AG04450 (cell line): ENCODE results near the gene ADAT2. TPM values are rescaled to one million over a fixed set of nuclear protein-coding genes. Genes with fewer than 3 reads are reported as not detected.

Experiments used
- CTCF ChIA-PET: fragments of 300-600, 350-600 bp; formaldehyde crosslinking; extraction: SDS; loops from one replicate; lab custom pipeline; 2022; ENCODE audit warnings: antibody characterized with exemption, inconsistent platforms; lab: Charles Lee
- POLR2A ChIA-PET: fragments of 350-600 bp; formaldehyde crosslinking; extraction: SDS; loops from one replicate; lab custom pipeline; 2021; ENCODE audit warnings: antibody characterized with exemption, inconsistent platforms; lab: Yijun Ruan, JAX
- DNase-seq: peaks from one replicate; pipeline ENCODE4 v3.0.0-alpha.2; 2011; ENCODE audit warnings: low read depth, low spot score
- H3K27ac ChIP-seq: one replicate; pipeline ENCODE4 v1.5.1; 2012; ENCODE audit warnings: low read depth, low read length, control low read depth
- H3K27me3 ChIP-seq: one replicate; pipeline ENCODE4 v1.6.0; 2012; ENCODE audit warnings: low read length; ENCODE audit not compliant: control insufficient read depth, insufficient read depth
- H3K4me3 ChIP-seq: 2 replicates; pipeline ENCODE4 v1.5.1; 2011; ENCODE audit warnings: mild to moderate bottlenecking, low read depth, low read length, control low read depth
- H3K9me3 ChIP-seq: 2 replicates; pipeline ENCODE4 v1.5.1; 2012; ENCODE audit warnings: low read length; ENCODE audit not compliant: control insufficient read depth, insufficient read depth
- CTCF ChIP-seq: IDR thresholded peaks from 2 replicates; pipeline ENCODE4 v1.5.1; 2011; ENCODE audit warnings: low read depth, low read length, control low read depth, inconsistent platforms
- polyA plus RNA-seq: library from polyadenylated mRNA; depleted of rRNA; stranded (reverse); fragments of >200 nt; gene quantifications from 2 replicates; pipeline ENCODE4 v1.2.3, GENCODE V29; 2011

ADAT2 gene
- polyA plus RNA-seq, 1 experiment, result 5.6 TPM

- H3K27me3 ChIP-seq, result no peaks in the 10 kb centered on the region
- no peaks in the 10 kb centered on the region; the same call in 1 of the 2 replicates for H3K9me3 ChIP-seq
- DNase-seq, result no peak
- no peak overlapping the region for H3K27ac ChIP-seq
- no peak for TF ChIP-seq CTCF
- POLR2A ChIA-PET, result no interaction called here
- no peak overlapping the region for H3K4me3 ChIP-seq
- CTCF ChIA-PET, result no interaction called here
These were observed 41.7 kb downstream of the ADAT2 start for GRCh38 chr6:143408787-143409162.

DNA sequence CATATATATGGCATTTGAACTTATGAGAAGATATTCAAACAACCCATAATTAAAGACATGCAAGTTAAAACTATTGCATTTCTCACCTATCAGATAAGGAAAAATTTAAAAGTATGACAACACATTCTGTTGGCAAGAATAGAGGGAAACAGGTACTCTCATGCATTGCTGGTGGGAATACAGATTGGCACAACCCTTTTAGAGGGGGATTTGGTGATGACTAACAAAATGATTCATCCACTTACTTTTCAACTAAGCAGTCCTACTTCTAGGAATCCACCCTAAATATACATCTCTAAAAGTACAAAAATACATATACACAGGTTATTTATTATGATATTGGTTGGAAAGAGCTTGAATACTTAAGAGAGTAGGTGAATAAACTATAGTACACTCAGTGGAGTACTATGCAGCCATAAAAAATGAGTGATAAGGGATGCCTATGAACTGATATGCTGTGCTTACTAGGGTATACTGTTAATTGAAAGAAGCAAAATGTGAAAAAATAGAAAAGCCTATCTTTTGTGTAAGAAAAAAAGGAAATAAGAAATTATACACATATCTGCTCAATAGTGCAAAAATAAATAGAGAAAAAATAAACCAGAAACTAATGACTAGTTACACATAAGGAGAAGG, 42.2 kb downstream of the ADAT2 start:
- no peaks in the 10 kb centered on the region for H3K27me3 ChIP-seq
- TF ChIP-seq CTCF, result no peak
- H3K4me3 ChIP-seq, result no peak overlapping the region
- H3K27ac ChIP-seq, result no peak overlapping the region
- POLR2A ChIA-PET, result no interaction called here
- no peak for DNase-seq
- CTCF ChIA-PET, result no interaction called here
- no peaks in the 10 kb centered on the region; the same call in 1 of the 2 replicates for H3K9me3 ChIP-seq

DNA sequence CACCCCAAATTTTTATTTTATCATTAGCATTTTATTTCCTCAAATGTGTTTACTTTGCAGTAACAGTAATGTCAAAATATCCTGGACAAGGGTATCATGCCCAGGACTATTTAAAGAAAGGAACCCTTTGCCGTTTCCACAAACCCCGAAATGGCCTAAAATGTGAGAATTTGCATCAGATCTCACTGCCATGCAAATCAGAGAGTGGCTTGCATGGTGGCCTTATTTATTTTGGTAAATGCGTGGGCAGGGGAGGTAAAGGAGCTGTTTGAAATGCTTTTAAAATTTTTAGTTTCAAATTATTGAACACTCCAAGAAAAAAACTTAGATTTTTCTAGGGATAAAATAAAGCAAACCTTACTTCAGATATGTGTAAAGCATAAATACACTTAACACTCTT, 43.8 kb downstream of the ADAT2 start:
- no peak for TF ChIP-seq CTCF
- DNase-seq, result no peak
- Histone ChIP-seq H3K27me3 (no peaks in the 10 kb centered on the region), H3K27ac (no peak overlapping the region), H3K9me3 (no peaks in the 10 kb centered on the region; the same call in 1 of the 2 replicates), H3K4me3 (no peak overlapping the region)
- ChIA-PET CTCF (no interaction called here), POLR2A (no interaction called here)

DNA sequence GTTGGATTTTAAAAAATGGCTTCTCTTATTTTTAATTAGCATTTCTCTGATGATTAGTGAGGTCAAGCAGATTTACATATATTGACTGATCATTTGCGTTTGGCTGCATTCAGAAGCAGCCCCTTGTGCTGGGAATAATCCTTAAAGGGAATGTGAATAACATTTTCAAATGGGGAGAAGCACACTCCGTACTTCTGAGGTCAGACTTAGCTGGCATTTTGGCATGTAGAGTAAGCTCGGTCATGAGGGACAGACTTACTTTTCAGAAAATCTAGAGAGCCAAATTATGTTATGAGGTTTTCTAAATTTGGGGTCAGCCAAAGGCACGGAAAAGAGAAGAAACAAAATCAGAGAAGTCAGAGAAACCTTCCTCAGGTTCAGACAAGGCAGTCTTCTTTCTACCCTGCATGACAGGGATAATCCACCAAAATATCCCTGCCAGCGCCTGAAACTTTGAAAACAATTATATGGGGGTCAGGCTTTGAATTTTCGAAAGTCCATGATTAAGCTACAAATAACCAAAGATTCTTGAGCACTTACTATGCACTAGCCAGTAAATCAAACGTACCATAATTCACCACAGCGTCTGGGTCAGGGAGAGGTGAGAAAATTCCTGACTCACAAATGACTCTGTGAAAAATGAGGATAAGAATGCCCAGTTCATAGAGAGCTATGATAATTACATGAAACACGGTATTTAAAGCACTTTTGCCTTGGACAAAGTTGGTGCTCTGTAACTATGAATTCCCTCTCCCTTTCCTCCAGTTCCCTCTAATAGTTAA, 44.9 kb downstream of the ADAT2 start:
- ChIA-PET CTCF (interaction anchor here (0.5 to 0.9 kb wide), 3 partner anchors 72 to 713 kb away, joined by 3 to 5 read pairs (median 4); no protein-coding TSS in a partner anchor), POLR2A (no interaction called here)
- DNase-seq, result no peak
- Histone ChIP-seq H3K9me3 (no peaks in the 10 kb centered on the region; the same call in 1 of the 2 replicates), H3K27me3 (no peaks in the 10 kb centered on the region), H3K27ac (no peak overlapping the region), H3K4me3 (no peak overlapping the region)
- TF ChIP-seq CTCF, result no peak
